Measurements from ENCODE around the gene NCF2.

NCF2 gene

DNA sequence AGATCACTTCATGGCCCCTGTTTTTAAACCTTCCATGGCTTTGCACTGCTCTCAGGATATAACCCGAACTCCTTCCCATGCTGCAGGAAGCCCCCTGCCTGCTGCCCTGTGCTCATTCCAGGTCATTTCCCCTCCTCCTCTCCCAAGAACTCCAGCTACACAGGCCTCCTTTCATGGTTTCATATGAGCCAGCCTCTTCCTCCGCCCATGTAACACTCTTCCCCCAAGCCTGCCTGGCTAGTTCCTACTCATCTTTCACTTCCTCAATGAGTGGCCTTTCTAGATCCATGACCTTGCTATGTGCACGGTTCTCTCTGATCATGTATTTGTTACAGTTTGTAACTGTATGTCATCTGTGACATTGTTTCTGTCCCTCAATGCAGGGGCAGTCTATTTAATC lies 3.1 kb upstream of the NCF2 start:
- H3K4me3 ChIP-seq (replicated peaks in 1 of 2; ENCODE audit: low read depth in 2 of 2, low read length in 2 of 2) = no peak overlapping the region
- TF ChIP-seq, protein P1, sequence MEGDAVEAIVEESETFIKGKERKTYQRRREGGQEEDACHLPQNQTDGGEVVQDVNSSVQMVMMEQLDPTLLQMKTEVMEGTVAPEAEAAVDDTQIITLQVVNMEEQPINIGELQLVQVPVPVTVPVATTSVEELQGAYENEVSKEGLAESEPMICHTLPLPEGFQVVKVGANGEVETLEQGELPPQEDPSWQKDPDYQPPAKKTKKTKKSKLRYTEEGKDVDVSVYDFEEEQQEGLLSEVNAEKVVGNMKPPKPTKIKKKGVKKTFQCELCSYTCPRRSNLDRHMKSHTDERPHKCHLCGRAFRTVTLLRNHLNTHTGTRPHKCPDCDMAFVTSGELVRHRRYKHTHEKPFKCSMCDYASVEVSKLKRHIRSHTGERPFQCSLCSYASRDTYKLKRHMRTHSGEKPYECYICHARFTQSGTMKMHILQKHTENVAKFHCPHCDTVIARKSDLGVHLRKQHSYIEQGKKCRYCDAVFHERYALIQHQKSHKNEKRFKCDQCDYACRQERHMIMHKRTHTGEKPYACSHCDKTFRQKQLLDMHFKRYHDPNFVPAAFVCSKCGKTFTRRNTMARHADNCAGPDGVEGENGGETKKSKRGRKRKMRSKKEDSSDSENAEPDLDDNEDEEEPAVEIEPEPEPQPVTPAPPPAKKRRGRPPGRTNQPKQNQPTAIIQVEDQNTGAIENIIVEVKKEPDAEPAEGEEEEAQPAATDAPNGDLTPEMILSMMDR (IDR thresholded peaks at IDR 0.05; ENCODE audit: low read depth, low read length) = no peak
- DNase-seq (ENCODE audit: low read depth in 2 of 2) = no peak

DNA sequence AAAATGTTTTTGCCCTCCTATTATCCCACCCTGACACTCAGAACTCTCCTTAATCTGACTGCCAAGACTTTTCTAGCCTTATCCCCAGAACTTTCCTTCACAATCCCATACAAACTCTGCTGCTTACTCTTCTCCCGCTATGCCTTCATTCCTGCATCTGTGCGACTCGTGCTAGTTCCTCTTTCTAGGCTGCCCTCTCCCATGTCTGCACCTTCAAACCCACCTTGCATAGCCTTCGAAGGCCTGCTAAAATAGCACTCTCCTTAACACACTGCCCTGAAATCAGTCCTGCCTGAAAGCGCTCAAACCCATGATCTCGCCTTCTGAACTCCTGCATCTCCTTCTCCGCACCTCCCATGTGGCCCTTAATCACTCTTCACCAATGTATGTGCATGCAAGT lies 2.5 kb upstream of the NCF2 start:
- TF ChIP-seq, protein P1 (IDR thresholded peaks at IDR 0.05; ENCODE audit: low read depth, low read length) = no peak
- DNase-seq (ENCODE audit: low read depth in 2 of 2) = no peak

DNA sequence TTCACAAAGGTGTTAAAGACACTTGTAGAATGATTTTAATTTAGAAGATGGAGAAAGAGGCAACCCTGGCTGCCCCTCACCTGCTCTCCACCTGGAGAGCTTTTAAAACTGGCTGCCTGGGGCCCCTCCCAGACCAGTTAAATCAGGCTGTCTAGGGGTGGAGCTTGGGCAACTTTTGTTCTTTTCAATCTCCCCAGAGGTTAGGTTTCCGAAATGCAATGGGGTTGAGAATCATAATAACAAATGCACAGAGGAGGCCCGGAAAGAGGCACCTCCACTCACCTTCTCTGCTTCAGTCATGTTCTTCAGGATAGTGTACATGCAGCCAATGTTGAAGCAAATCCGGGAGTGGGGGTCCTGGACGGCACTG lies 400 bp downstream of the NCF2 start:
- H3K4me3 ChIP-seq (replicated peaks in 1 of 2; ENCODE audit: low read depth in 2 of 2, low read length in 2 of 2) = no peak overlapping the region
- TF ChIP-seq, protein P1 (IDR thresholded peaks at IDR 0.05; ENCODE audit: low read depth, low read length) = no peak
- DNase-seq (ENCODE audit: low read depth in 2 of 2) = no peak

More for the DNA sequence above, 2.5 kb upstream of the NCF2 start:
- no peak overlapping the region for H3K4me3 ChIP-seq (replicated peaks in 1 of 2; ENCODE audit: low read depth in 2 of 2, low read length in 2 of 2)

DNA sequence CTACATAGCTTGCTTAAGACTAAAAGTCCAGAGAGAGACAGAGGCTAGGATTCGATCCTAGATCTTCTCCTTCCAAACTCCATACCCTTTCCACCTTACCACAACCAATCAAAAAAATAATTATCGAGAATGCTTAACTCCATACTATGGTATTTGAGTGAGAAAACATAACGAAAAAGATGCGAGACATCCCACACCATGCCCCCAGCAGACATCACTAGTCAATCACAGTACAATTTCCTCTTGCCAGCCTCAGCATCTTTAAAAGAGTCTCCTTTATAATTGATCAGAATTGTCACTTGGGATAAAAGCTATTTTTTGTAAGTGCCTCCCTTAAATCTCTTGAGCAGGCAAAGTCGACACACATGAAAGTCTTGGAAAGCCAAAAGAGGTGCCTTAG lies 875 bp downstream of the NCF2 start:
- TF ChIP-seq, protein P1 (IDR thresholded peaks at IDR 0.05; ENCODE audit: low read depth, low read length) = no peak
- no peak for DNase-seq (ENCODE audit: low read depth in 2 of 2)
- no peak overlapping the region for H3K4me3 ChIP-seq (replicated peaks in 1 of 2; ENCODE audit: low read depth in 2 of 2, low read length in 2 of 2)

DNA sequence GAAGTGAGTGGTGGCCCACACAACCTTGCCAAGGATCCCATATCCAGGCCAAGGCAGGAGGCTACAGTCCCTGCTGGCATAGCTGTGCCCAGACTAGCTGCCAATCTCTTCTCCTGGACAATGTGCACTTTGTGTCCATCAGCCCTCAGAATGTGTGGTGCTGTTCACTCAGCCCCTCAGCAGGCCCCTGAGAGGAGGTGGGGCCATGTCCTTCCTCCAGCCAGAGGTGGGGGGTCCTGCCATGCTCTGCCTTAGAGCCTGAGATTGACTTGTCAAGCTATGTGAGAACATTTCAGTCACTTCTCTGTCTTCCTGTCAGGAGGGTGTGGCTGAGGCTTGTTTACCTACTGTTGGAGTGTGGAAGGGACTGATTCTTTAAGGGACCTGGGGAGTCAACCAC lies 1.4 kb downstream of the NCF2 start:
- no peak for DNase-seq (ENCODE audit: low read depth in 2 of 2)
- TF ChIP-seq, protein P1 (IDR thresholded peaks at IDR 0.05; ENCODE audit: low read depth, low read length) = no peak

DNA sequence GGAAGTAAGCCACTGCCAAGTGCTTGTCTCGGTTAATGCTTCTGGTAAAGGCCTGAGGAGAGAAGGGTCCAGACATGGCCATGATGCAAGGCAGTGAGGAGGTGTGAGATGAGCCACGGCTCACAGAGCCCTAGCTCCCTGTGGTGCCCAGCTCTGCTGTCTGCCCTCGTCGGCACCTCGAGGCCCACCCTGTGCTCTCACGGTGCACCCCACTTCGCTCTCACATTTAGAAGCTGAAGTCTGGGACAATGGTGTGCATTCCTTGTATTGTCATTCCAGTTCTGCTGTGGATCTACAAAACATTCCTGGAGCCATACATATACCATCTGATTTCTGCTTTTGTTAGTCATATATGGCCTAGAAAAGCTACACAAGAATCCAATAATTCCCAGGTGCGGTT lies 3.3 kb downstream of the NCF2 start:
- H3K4me3 ChIP-seq (replicated peaks in 1 of 2; ENCODE audit: low read depth in 2 of 2, low read length in 2 of 2) = no peak overlapping the region
- no peak for DNase-seq (ENCODE audit: low read depth in 2 of 2)
- TF ChIP-seq, protein P1 (IDR thresholded peaks at IDR 0.05; ENCODE audit: low read depth, low read length) = no peak

More for the DNA sequence above, 1.4 kb downstream of the NCF2 start:
- H3K4me3 ChIP-seq (replicated peaks in 1 of 2; ENCODE audit: low read depth in 2 of 2, low read length in 2 of 2) = no peak overlapping the region

DNA sequence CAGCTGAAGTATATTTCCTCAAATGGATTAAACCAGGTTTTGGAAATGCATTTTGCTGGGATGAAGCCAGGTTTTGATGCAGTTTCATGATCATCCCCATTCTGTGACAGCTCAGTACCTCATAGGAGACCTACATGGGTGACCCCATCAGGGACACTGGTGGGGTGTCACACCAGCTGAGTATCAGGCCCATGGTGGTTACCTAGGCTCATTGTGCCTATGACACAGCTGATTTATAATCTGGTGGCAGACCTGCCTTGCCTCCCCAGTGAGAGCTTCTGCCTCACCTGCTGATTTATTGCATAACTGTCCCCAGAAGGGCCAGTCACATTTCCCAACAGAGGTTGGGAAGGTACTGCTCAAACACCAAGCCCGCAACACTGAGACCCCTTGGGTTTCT lies 3.8 kb downstream of the NCF2 start:
- DNase-seq (ENCODE audit: low read depth in 2 of 2) = no peak
- no peak overlapping the region for H3K4me3 ChIP-seq (replicated peaks in 1 of 2; ENCODE audit: low read depth in 2 of 2, low read length in 2 of 2)
- TF ChIP-seq, protein P1 (IDR thresholded peaks at IDR 0.05; ENCODE audit: low read depth, low read length) = no peak

All from cardiac fibroblast (primary cell).